HG03066 (cell line): ENCODE results near the gene EVC2.

ENCODE experiments used
- ATAC-seq: cut with Tn5 transposase; IDR thresholded peaks from one replicate; pipeline ENCODE4 v1.9.1; 2021; ENCODE audit warnings: low read depth; ENCODE audit not compliant: unreplicated experiment

Gene EVC2

GRCh38 chr4:5712517-5712916, 4.2 kb upstream of the EVC2 start:
- no peak for ATAC-seq

- no peak for ATAC-seq
These were observed 3.3 kb upstream of the EVC2 start for GRCh38 chr4:5711479-5712184.

GRCh38 chr4:5710961-5711478, 2.7 kb upstream of the EVC2 start, which contains the start of gene EVC:
Gene EVC (plus strand): TSS chr4:5711201. CDS start chr4:5711381, 180 bp downstream.
- no peak for ATAC-seq

GRCh38 chr4:5710065-5710960, 2.0 kb upstream of the EVC2 start:
- ATAC-seq, result no peak

GRCh38 chr4:5709207-5709575, 832 bp upstream of the EVC2 start:
- ATAC-seq, result no peak

GRCh38 chr4:5707778-5708448, 446 bp downstream of the EVC2 start:
- no peak for ATAC-seq

GRCh38 chr4:5707366-5707765, 993 bp downstream of the EVC2 start:
- no peak for ATAC-seq

- ATAC-seq, result no peak
These were observed 1.7 kb downstream of the EVC2 start for GRCh38 chr4:5706486-5707290.

GRCh38 chr4:5705647-5706320, 2.6 kb downstream of the EVC2 start:
- ATAC-seq, result no peak

GRCh38 chr4:5704276-5704675, 4.1 kb downstream of the EVC2 start:
- no peak for ATAC-seq

GRCh38 chr4:5703831-5704230, 4.5 kb downstream of the EVC2 start:
- ATAC-seq, result no peak

GRCh38 chr4:5701971-5702370, 6.4 kb downstream of the EVC2 start:
- no peak for ATAC-seq

GRCh38 chr4:5700459-5700858, 7.9 kb downstream of the EVC2 start:
- ATAC-seq, result no peak

GRCh38 chr4:5696341-5696740, 12.0 kb downstream of the EVC2 start:
- no peak for ATAC-seq

GRCh38 chr4:5693871-5694270, 14.5 kb downstream of the EVC2 start:
- no peak for ATAC-seq

GRCh38 chr4:5691491-5692132, 16.7 kb downstream of the EVC2 start:
- no peak for ATAC-seq

GRCh38 chr4:5689065-5689464, 19.3 kb downstream of the EVC2 start:
- ATAC-seq, result no peak

GRCh38 chr4:5686338-5686737, 22.0 kb downstream of the EVC2 start:
- no peak for ATAC-seq

GRCh38 chr4:5685296-5685695, 23.1 kb downstream of the EVC2 start:
- ATAC-seq, result no peak
